Measurements from ENCODE around the gene LRRK1.

DNA sequence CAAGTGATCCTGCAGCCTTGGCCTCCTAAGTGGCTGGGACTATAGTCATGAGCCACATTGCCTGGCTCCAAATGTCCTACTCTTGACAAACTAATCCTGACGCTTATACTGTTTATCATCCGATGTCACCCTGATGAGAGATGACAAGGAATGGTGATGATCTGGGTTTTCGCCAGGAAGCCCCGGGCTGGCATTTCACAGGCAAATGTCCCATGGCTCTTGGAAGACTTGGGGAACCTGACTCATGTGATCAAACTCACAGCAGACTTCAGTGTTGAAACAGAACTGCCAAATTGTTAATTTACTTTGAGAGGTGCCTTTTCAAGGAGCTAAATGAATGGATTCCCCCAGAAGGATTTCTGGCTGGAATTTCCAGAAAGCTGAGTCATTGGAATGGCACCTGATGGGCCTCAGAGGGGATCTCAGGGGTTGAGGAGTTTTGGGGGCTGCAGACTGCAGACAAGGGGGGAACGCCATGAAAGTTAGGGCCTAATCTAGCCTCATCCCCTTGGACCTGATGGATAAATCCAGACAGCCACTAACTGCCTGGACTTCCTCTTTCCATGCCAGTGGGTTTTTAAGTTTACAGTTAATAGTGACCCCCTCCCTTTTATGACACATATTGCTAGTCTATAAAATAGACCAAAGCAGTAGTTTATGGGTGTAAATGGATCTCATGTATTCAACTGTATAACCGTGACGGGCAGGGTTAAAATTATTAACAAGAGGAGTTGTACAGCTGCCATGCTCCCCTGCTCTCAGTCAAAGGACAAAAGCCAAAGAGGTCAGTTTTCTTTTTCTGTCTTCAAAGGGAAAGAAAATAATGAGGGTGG is 186.1 kb downstream of the LRRK1 start:
- TF ChIP-seq, protein P1, sequence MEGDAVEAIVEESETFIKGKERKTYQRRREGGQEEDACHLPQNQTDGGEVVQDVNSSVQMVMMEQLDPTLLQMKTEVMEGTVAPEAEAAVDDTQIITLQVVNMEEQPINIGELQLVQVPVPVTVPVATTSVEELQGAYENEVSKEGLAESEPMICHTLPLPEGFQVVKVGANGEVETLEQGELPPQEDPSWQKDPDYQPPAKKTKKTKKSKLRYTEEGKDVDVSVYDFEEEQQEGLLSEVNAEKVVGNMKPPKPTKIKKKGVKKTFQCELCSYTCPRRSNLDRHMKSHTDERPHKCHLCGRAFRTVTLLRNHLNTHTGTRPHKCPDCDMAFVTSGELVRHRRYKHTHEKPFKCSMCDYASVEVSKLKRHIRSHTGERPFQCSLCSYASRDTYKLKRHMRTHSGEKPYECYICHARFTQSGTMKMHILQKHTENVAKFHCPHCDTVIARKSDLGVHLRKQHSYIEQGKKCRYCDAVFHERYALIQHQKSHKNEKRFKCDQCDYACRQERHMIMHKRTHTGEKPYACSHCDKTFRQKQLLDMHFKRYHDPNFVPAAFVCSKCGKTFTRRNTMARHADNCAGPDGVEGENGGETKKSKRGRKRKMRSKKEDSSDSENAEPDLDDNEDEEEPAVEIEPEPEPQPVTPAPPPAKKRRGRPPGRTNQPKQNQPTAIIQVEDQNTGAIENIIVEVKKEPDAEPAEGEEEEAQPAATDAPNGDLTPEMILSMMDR (IDR thresholded peaks at IDR 0.05), result no peak
- no peak for TF ChIP-seq POLR2A (IDR thresholded peaks at IDR 0.05)

Measured in transverse colon (tissue), 3 donors.